Measurements from ENCODE around the gene ATAD3C. TPM values are rescaled to one million over a fixed set of nuclear protein-coding genes. Genes with fewer than 3 reads are reported as not detected.

Gene ATAD3C
- total and polyA plus RNA-seq, 2 experiments from 2014 or later: 0.45 to 1.3 TPM

DNA sequence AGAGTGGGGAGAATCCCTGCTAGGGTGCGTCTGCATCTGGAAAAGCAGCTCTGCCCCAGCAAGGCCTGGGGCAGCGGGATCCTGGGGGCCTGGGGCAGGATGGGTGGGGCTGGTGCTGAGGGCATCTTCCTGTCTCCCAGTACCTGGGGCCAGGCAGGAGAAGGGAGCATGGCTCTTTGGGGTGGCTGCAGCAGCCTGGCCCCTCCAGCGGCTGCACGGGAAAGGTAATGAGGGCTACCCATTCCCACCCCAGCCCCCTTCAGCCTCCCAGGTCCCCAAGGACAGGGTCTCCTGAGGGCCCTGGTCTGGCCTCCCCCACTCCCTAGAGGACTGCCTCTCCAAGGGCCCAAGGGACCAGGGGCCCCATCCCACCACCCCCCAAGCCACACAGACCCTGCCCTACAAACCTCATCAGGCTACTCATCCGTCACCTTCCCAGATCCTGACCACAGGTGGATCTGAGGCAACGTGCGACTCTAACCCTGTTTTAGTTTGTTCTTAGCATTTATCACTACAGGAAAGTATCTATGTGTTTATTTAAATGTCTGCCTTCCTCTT, 27.5 kb upstream of the ATAD3C start:
- DNase-seq (ENCODE audit: low spot score) (no peak), ATAC-seq (no peak)
- H3K9me3 Mint-ChIP-seq: no peaks in the 10 kb centered on the region
- Histone ChIP-seq H3K36me3 (ENCODE audit: insufficient read depth) (no peaks in the 10 kb centered on the region), H2AFZ (no peak overlapping the region), H4K20me1 (replicated peaks; ENCODE audit: insufficient read depth) (no peaks in the 10 kb centered on the region), H3K27me3 (ENCODE audit: insufficient read depth) (0 out of 2 replicates have a peak, but pooled peaks cover 2% of the 10 kb centered on the region), H3K4me3 (no peak overlapping the region), H3K4me1 (ENCODE audit: insufficient read depth) (peaks cover 35% of the 10 kb centered on the region), H3K4me2 (peak overlapping the region; percentile 37; the same call in 1 of the 2 replicates), H3F3A (replicated peaks; ENCODE audit: low read depth) (0 out of 2 replicates have a peak, but pooled peaks cover 16% of the 10 kb centered on the region), H3K9me2 (ENCODE audit: insufficient read depth) (no peaks in the 10 kb centered on the region), H3K27ac (ENCODE audit: low read depth) (peak overlapping the region; percentile 85), H3K79me2 (replicated peaks; ENCODE audit: insufficient read depth) (no peaks in the 10 kb centered on the region)
- peak overlapping the region; percentile 40; the same call in 1 of the 2 replicates for H3K27ac Mint-ChIP-seq
- H3K27me3 Mint-ChIP-seq (ENCODE audit: insufficient read depth, low read depth, poor library complexity): peaks cover 13% of the 10 kb centered on the region
- TF ChIP-seq JUNB (IDR thresholded peaks at IDR 0.05; ENCODE audit: unreplicated experiment) (no peak), ZNF331 (CRISPR knock-in tag; IDR thresholded peaks at IDR 0.05; ENCODE audit: low read depth) (no peak), EZH2phosphoT487 (IDR thresholded peaks at IDR 0.05; ENCODE audit: unreplicated experiment) (no peak), ZNF114 (CRISPR knock-in tag; IDR thresholded peaks at IDR 0.05) (no peak), POLR2AphosphoS5 (IDR thresholded peaks at IDR 0.05; ENCODE audit: low read depth) (no peak)
- TF ChIP-seq, protein P1, sequence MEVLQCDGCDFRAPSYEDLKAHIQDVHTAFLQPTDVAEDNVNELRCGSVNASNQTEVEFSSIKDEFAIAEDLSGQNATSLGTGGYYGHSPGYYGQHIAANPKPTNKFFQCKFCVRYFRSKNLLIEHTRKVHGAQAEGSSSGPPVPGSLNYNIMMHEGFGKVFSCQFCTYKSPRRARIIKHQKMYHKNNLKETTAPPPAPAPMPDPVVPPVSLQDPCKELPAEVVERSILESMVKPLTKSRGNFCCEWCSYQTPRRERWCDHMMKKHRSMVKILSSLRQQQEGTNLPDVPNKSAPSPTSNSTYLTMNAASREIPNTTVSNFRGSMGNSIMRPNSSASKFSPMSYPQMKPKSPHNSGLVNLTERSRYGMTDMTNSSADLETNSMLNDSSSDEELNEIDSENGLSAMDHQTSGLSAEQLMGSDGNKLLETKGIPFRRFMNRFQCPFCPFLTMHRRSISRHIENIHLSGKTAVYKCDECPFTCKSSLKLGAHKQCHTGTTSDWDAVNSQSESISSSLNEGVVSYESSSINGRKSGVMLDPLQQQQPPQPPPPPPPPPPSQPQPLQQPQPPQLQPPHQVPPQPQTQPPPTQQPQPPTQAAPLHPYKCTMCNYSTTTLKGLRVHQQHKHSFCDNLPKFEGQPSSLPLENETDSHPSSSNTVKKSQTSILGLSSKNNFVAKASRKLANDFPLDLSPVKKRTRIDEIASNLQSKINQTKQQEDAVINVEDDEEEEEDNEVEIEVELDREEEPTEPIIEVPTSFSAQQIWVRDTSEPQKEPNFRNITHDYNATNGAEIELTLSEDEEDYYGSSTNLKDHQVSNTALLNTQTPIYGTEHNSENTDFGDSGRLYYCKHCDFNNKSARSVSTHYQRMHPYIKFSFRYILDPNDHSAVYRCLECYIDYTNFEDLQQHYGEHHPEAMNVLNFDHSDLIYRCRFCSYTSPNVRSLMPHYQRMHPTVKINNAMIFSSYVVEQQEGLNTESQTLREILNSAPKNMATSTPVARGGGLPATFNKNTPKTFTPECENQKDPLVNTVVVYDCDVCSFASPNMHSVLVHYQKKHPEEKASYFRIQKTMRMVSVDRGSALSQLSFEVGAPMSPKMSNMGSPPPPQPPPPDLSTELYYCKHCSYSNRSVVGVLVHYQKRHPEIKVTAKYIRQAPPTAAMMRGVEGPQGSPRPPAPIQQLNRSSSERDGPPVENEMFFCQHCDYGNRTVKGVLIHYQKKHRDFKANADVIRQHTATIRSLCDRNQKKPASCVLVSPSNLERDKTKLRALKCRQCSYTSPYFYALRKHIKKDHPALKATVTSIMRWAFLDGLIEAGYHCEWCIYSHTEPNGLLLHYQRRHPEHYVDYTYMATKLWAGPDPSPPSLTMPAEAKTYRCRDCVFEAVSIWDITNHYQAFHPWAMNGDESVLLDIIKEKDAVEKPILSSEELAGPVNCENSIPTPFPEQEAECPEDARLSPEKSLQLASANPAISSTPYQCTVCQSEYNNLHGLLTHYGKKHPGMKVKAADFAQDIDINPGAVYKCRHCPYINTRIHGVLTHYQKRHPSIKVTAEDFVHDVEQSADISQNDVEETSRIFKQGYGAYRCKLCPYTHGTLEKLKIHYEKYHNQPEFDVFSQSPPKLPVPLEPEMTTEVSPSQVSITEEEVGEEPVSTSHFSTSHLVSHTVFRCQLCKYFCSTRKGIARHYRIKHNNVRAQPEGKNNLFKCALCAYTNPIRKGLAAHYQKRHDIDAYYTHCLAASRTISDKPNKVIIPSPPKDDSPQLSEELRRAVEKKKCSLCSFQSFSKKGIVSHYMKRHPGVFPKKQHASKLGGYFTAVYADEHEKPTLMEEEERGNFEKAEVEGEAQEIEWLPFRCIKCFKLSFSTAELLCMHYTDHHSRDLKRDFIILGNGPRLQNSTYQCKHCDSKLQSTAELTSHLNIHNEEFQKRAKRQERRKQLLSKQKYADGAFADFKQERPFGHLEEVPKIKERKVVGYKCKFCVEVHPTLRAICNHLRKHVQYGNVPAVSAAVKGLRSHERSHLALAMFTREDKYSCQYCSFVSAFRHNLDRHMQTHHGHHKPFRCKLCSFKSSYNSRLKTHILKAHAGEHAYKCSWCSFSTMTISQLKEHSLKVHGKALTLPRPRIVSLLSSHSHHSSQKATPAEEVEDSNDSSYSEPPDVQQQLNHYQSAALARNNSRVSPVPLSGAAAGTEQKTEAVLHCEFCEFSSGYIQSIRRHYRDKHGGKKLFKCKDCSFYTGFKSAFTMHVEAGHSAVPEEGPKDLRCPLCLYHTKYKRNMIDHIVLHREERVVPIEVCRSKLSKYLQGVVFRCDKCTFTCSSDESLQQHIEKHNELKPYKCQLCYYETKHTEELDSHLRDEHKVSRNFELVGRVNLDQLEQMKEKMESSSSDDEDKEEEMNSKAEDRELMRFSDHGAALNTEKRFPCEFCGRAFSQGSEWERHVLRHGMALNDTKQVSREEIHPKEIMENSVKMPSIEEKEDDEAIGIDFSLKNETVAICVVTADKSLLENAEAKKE (CRISPR knock-in tag; IDR thresholded peaks at IDR 0.05): no peak
- peaks cover 33% of the 10 kb centered on the region for H3K4me1 Mint-ChIP-seq
- no peaks in the 10 kb centered on the region; the same call in 2 of the 3 replicates for H3K36me3 Mint-ChIP-seq (ENCODE audit: low read depth)
- no peak overlapping the region for H3K4me3 Mint-ChIP-seq

All from GM23338 (cell line).